Measurements from ENCODE around the gene GPRC5A. TPM values are rescaled to one million over a fixed set of nuclear protein-coding genes. Genes with fewer than 3 reads are reported as not detected.

Gene GPRC5A
- total and polyA plus RNA-seq, 2 experiments from 2014 or later = 0.16 to 0.38 TPM

DNA sequence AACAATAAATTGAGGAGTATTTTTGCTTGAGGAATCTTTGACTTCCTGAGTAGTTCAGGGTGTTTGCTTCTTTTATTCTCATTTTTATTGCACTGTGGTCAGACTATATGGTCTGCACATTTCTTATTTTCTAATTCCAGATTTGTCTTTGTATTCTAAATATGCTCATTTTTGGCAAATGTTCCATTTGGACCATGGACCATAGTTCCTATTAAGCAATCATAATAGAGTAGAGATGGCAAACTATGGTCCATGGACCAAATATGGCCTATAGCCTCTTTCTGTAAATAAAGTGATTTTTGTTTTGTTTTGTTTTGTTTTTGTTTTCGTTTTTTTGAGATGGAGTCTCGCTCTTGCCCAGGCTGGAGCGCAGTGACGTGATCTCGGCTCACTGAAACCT lies 2.1 kb downstream of the GPRC5A start:
- Histone ChIP-seq H3K27ac (ENCODE audit: low read depth) (no peak overlapping the region), H3K4me2 (no peak overlapping the region), H3K4me3 (no peak overlapping the region), H2AFZ (no peak overlapping the region), H4K20me1 (replicated peaks; ENCODE audit: insufficient read depth) (no peaks in the 10 kb centered on the region), H3K4me1 (ENCODE audit: insufficient read depth) (peaks cover 5% of the 10 kb centered on the region), H3K9me2 (ENCODE audit: insufficient read depth) (no peaks in the 10 kb centered on the region), H3K27me3 (ENCODE audit: insufficient read depth) (peaks cover 51% of the 10 kb centered on the region), H3K36me3 (ENCODE audit: insufficient read depth) (no peaks in the 10 kb centered on the region), H3F3A (replicated peaks; ENCODE audit: low read depth) (no peaks in the 10 kb centered on the region), H3K79me2 (replicated peaks; ENCODE audit: insufficient read depth) (no peaks in the 10 kb centered on the region)
- ATAC-seq (no peak), DNase-seq (ENCODE audit: low spot score) (no peak)
- Mint-ChIP-seq H3K4me3 (no peak overlapping the region; the same call in 2 of the 3 replicates), H3K9me3 (no peaks in the 10 kb centered on the region; the same call in 2 of the 3 replicates), H3K27me3 (ENCODE audit: insufficient read depth, low read depth, poor library complexity) (peaks cover 29% of the 10 kb centered on the region), H3K4me1 (peaks cover 24% of the 10 kb centered on the region), H3K36me3 (ENCODE audit: low read depth) (no peaks in the 10 kb centered on the region), H3K27ac (no peak overlapping the region)
- TF ChIP-seq JUNB (IDR thresholded peaks at IDR 0.05; ENCODE audit: unreplicated experiment) (no peak), ZNF331 (CRISPR knock-in tag; IDR thresholded peaks at IDR 0.05; ENCODE audit: low read depth) (no peak), POLR2AphosphoS5 (IDR thresholded peaks at IDR 0.05; ENCODE audit: low read depth) (no peak), NANOG (IDR thresholded peaks at IDR 0.05; ENCODE audit: borderline replicate concordance) (no peak), EZH2phosphoT487 (IDR thresholded peaks at IDR 0.05; ENCODE audit: unreplicated experiment) (no peak), ZNF114 (CRISPR knock-in tag; IDR thresholded peaks at IDR 0.05) (no peak), CREB1 (CRISPR knock-in tag; IDR thresholded peaks at IDR 0.05; ENCODE audit: low read depth) (no peak)
- TF ChIP-seq, protein P1, sequence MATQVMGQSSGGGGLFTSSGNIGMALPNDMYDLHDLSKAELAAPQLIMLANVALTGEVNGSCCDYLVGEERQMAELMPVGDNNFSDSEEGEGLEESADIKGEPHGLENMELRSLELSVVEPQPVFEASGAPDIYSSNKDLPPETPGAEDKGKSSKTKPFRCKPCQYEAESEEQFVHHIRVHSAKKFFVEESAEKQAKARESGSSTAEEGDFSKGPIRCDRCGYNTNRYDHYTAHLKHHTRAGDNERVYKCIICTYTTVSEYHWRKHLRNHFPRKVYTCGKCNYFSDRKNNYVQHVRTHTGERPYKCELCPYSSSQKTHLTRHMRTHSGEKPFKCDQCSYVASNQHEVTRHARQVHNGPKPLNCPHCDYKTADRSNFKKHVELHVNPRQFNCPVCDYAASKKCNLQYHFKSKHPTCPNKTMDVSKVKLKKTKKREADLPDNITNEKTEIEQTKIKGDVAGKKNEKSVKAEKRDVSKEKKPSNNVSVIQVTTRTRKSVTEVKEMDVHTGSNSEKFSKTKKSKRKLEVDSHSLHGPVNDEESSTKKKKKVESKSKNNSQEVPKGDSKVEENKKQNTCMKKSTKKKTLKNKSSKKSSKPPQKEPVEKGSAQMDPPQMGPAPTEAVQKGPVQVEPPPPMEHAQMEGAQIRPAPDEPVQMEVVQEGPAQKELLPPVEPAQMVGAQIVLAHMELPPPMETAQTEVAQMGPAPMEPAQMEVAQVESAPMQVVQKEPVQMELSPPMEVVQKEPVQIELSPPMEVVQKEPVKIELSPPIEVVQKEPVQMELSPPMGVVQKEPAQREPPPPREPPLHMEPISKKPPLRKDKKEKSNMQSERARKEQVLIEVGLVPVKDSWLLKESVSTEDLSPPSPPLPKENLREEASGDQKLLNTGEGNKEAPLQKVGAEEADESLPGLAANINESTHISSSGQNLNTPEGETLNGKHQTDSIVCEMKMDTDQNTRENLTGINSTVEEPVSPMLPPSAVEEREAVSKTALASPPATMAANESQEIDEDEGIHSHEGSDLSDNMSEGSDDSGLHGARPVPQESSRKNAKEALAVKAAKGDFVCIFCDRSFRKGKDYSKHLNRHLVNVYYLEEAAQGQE (IDR thresholded peaks at IDR 0.05; ENCODE audit: unreplicated experiment) = no peak
- TF ChIP-seq, protein P2, sequence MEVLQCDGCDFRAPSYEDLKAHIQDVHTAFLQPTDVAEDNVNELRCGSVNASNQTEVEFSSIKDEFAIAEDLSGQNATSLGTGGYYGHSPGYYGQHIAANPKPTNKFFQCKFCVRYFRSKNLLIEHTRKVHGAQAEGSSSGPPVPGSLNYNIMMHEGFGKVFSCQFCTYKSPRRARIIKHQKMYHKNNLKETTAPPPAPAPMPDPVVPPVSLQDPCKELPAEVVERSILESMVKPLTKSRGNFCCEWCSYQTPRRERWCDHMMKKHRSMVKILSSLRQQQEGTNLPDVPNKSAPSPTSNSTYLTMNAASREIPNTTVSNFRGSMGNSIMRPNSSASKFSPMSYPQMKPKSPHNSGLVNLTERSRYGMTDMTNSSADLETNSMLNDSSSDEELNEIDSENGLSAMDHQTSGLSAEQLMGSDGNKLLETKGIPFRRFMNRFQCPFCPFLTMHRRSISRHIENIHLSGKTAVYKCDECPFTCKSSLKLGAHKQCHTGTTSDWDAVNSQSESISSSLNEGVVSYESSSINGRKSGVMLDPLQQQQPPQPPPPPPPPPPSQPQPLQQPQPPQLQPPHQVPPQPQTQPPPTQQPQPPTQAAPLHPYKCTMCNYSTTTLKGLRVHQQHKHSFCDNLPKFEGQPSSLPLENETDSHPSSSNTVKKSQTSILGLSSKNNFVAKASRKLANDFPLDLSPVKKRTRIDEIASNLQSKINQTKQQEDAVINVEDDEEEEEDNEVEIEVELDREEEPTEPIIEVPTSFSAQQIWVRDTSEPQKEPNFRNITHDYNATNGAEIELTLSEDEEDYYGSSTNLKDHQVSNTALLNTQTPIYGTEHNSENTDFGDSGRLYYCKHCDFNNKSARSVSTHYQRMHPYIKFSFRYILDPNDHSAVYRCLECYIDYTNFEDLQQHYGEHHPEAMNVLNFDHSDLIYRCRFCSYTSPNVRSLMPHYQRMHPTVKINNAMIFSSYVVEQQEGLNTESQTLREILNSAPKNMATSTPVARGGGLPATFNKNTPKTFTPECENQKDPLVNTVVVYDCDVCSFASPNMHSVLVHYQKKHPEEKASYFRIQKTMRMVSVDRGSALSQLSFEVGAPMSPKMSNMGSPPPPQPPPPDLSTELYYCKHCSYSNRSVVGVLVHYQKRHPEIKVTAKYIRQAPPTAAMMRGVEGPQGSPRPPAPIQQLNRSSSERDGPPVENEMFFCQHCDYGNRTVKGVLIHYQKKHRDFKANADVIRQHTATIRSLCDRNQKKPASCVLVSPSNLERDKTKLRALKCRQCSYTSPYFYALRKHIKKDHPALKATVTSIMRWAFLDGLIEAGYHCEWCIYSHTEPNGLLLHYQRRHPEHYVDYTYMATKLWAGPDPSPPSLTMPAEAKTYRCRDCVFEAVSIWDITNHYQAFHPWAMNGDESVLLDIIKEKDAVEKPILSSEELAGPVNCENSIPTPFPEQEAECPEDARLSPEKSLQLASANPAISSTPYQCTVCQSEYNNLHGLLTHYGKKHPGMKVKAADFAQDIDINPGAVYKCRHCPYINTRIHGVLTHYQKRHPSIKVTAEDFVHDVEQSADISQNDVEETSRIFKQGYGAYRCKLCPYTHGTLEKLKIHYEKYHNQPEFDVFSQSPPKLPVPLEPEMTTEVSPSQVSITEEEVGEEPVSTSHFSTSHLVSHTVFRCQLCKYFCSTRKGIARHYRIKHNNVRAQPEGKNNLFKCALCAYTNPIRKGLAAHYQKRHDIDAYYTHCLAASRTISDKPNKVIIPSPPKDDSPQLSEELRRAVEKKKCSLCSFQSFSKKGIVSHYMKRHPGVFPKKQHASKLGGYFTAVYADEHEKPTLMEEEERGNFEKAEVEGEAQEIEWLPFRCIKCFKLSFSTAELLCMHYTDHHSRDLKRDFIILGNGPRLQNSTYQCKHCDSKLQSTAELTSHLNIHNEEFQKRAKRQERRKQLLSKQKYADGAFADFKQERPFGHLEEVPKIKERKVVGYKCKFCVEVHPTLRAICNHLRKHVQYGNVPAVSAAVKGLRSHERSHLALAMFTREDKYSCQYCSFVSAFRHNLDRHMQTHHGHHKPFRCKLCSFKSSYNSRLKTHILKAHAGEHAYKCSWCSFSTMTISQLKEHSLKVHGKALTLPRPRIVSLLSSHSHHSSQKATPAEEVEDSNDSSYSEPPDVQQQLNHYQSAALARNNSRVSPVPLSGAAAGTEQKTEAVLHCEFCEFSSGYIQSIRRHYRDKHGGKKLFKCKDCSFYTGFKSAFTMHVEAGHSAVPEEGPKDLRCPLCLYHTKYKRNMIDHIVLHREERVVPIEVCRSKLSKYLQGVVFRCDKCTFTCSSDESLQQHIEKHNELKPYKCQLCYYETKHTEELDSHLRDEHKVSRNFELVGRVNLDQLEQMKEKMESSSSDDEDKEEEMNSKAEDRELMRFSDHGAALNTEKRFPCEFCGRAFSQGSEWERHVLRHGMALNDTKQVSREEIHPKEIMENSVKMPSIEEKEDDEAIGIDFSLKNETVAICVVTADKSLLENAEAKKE (CRISPR knock-in tag; IDR thresholded peaks at IDR 0.05) = no peak
- TF ChIP-seq, protein P3, sequence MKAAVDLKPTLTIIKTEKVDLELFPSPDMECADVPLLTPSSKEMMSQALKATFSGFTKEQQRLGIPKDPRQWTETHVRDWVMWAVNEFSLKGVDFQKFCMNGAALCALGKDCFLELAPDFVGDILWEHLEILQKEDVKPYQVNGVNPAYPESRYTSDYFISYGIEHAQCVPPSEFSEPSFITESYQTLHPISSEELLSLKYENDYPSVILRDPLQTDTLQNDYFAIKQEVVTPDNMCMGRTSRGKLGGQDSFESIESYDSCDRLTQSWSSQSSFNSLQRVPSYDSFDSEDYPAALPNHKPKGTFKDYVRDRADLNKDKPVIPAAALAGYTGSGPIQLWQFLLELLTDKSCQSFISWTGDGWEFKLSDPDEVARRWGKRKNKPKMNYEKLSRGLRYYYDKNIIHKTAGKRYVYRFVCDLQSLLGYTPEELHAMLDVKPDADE (IDR thresholded peaks at IDR 0.05) = no peak
- TF ChIP-seq, protein P4, sequence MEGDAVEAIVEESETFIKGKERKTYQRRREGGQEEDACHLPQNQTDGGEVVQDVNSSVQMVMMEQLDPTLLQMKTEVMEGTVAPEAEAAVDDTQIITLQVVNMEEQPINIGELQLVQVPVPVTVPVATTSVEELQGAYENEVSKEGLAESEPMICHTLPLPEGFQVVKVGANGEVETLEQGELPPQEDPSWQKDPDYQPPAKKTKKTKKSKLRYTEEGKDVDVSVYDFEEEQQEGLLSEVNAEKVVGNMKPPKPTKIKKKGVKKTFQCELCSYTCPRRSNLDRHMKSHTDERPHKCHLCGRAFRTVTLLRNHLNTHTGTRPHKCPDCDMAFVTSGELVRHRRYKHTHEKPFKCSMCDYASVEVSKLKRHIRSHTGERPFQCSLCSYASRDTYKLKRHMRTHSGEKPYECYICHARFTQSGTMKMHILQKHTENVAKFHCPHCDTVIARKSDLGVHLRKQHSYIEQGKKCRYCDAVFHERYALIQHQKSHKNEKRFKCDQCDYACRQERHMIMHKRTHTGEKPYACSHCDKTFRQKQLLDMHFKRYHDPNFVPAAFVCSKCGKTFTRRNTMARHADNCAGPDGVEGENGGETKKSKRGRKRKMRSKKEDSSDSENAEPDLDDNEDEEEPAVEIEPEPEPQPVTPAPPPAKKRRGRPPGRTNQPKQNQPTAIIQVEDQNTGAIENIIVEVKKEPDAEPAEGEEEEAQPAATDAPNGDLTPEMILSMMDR (conservative IDR thresholded peaks at IDR 0.05; ENCODE audit: low read depth in 2 of 2) = no peak

Measured in GM23338 (cell line).